Cortex of kidney (tissue), 1 donor: ENCODE results near the gene GALNT11.

Experiments used
- DNase-seq: peaks from one replicate; lab custom pipeline; 2025; lab: John Stamatoyannopoulos, UW

GALNT11 gene

DNA sequence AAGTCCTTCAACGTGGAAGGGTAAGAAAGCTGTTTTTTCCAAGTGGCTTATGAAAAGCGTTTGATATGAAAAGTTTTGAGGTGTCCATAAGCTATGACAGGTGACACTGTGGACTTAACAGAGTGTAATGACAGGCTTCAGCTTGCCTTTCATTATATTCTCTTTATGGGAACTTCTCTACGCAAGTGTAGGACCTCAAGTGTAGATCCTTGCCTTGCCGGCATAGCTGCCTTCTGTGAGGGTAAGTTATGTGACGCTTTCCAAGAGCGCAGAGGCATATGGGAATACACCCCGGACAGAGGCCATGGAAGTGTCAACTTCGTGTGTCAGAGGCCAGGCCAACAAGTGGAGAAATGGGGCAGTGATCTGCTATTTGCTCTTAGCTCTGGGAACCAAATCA, 91.9 kb downstream of the GALNT11 start:
- no peak for DNase-seq

DNA sequence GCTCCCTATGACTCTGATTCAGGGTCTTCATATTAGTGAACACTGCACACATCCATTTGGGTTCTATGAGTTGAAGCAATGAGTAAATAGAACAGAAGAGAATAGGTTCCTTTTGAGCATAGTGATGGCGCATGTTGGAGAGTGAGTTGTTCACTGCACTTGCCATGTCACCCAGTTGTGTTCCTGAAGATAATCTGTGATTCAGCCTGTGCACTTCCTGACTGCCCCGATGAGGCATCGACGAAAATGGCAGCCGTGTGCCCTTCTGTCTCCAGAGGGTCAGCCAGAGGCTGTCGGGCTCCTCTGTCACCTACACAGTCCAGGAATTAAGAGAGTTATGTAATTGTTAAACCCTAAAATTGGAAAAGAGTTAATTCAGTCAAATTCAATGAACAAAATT, 94.7 kb downstream of the GALNT11 start:
- no peak for DNase-seq

DNA sequence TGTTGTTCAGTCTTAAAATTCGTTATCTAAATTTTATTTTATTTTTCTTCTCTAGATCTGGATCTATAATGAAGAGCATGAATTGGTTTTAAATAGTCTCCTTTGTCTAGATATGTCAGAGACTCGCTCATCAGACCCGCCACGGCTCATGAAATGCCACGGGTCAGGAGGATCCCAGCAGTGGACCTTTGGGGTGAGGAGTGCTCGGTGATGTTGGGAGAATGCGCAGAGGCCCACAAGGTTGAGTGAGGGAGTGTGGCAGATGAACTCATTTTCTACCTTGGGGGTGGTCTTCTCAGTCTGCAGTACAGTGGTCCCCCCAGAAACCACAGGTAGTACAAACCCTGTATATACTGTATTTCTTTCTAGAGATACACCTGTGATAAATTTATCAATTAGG, 95.3 kb downstream of the GALNT11 start:
- no peak for DNase-seq

DNA sequence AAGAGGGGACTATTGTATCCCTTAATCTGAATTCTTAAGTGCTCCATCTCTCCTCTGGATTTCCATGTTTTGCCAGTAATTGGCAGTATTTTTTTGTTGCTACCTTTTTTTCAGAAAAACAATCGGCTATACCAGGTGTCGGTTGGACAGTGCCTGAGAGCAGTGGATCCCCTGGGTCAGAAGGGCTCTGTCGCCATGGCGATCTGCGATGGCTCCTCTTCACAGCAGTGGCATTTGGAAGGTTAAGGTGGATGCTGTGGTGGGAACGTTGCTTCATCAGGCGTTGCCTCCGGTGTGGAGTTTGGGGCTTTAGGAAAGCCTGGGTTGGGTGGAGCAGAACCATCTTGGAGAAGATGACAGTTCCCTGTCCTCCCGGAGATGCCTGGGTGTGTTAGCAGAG, 96.0 kb downstream of the GALNT11 start:
- no peak for DNase-seq

DNA sequence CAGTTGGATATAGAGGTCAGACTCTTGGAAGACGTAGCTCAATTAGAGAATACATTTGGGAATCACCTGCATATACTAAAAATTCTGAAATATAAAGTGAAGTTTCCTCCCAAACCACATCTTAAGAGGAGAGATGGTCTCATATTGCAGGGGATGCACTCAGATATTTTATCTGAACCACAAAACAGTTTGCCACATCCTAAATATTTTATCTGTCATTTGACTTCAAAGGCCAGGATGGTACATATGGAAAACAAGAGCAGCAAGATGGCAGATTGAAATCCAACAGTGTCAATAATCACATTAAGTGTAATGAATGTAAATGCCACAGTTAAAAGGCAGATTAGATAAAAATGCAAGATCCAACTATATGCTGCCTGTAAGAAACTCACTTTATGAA, 97.1 kb downstream of the GALNT11 start:
- no peak for DNase-seq

DNA sequence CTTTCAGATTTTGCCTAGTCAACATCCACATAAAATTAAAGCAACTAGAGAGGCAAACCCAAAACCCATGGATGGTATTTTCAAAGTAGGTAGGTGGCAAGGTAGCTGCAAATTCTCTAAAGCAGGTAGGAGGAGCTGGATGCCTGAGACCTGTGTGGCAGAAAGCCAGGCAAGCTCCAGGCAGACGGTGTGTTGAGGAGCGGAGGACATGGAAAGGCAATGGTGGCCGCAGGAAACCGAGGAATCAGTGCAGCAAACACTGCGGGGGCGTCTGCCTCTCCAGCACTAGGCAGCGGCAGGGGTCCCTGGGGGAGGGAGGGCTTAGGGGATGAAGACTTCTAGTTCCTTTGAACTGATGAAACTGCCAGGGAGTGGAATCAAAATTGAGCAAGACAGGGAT, 101.3 kb downstream of the GALNT11 start:
- no peak for DNase-seq

DNA sequence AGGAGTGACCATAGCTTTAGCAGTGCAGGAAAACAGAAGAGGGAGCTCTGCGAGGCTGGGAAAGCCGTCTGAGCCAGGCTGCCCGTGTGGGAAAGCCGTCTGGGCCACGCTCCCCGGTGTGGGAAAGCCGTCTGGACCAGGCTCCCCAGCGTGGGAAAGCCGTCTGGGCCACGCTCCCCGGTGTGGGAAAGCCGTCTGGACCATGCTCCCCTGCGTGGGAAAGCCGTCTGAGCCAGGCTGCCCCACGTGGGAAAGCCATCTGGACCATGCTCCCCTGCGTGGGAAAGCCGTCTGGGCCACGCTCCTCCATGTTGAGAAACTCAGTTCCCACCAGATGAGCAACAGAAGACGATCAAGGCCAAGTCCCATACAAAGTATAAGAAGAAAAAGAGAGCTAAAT, 101.8 kb downstream of the GALNT11 start:
- no peak for DNase-seq

DNA sequence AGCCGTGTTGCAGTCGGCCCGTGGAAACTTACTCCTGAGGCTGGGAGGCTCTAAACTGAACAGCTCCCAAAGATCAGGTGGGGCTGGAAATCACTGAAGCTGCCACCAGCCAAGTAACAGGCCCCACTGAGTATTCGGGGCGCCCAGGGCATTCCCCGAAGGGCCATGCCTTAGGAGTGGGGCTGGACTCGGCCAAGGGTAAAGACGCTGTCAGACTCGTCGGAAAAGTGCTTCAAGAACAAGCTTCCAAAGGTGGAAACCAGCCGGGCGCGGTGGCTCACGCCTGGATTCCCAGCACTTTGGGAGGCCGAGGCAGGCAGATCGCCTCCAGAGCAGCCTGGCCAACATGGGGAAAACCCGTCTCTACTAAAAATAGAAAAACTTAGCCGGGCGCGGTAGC, 102.8 kb downstream of the GALNT11 start:
- no peak for DNase-seq

DNA sequence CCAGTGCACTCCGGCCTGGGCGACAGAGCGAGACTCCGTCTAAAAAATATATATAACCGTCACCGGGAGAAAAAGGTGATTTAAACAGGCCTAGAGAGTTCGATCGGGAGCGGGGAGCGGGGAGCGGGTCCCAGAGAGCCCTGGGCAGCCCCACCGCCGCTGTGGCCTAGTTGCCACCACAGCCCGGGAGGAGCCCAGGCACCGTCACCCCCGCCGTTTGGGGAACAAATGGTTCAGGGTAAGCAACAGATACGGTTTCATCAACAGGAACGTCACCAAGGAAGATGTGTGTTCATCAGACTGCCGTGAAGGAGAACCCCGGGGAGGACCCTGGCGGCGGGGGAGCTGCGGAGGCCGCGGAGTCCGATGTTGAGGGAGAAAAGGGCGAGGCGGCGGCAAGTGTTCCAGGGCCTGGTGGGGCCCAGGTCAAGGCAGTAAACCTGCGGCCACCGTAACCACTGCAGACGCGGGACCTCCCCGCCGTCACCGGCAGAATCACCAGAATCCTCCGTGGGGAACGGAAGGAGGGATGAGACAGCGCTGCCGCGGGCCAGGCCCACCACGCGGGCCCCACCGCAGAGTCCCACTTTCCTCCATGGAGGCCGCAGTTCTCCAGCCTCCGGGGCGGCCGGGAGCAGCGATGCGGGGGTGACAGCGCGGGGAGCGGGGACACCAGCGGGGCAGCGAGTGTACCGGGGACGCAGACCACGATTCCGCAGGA, 103.4 kb downstream of the GALNT11 start:
- DNase-seq, result no peak

DNA sequence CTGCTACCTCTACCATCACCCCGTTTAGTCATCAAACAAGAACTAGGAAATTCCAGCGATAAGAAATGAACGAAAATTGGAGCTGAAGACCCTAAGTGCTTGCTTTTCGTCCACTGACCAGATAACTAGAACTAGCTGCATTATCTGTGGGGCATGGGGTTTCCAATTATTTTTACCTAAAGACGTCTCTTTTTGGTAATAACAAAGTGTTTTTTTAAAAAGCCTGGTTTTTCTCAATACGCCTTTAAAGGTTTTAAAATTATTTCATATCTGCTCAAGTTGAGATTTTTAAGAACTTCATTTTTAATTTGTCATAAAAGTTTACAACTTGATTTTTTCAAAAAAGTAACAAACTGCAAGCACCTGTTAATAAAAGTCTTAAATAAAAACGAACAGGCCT, 104.2 kb downstream of the GALNT11 start:
- DNase-seq, result no peak

DNA sequence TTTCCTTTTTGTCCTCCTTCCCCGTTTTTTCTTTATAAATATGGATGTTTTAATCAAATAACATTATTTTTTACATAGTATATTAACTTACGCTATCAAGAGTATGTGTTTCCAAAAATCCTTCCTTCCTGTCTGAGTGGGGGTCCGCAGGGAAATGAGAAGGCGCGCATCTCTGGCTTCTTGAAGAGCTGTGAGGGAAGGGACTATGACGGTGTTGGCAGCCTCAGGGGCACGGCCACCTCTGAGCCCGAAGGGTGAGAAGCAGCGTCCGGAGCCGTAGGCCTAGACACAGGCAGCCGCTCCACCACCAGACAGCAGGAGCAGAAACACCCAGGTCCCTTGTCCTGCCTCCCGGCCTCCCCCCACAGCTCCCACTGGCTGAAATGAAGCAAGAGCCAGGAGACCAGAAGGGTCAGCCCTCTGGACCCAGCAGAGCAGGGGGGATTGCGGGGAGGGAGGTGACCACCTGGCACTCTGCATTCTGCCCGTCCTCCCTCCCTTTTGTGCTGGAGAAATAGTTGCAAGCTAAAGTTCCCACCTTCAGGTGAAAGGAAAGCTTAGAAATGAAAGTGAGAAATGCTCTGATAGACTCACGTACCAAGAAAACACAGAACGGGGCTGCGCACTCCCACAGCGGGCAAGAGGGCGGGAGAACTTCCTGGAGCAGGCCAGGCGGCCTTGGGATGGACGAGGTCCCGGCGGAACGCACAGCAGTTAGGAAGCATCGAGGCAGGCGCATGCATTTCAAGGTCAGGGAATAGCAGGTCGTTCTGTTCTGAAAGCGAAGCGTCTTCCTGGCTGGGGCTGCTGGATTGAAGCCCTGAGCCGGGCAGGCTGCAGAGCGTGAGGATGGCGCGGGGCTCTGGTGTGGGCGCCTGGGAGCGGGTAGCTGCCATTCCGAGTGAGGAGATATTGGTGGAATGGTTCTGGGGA, 105.5 kb downstream of the GALNT11 start:
- no peak for DNase-seq

DNA sequence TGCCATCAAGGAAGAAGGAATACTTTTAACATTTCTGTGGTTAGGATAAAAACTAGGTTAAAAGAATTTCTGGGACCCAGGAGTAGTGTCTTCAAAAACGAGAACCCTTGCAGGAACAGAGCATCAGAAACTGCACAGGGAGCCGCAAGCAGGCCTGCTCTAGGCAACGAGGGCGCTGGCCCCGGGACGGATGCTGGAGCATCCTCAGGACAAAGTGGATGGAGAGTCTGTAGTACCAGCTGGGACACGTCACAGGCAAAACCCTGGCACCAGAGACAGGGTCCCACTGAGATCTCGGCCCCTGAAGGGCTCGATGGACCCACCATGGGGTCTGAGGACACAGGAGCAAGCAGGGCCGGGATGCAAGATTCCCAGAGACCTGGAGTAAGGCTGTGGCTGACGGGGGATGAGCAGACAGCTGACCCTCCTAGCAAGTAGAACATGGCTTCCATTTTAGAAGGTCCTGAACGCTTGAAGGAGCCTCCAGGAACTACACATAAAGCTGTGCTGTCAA, 106.6 kb downstream of the GALNT11 start:
- DNase-seq, result no peak

DNA sequence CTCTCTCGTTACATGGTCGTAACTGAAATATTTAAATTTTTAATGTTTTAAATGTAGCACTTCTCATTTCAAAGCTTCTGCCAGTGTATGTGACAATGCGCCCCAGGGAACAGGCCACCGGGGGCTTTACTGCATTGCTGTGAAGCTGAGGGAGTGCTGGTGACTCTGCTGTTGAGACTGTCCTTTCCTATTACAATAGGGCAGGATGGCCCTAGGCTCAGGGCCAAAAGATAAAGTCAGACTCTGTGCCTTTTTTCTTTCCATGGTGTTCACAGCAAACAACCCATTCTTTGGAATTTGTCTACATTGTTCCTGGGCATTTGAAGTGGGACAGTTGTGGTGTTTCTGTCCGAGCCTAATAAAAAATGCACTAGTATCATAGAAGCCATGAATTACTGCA, 107.3 kb downstream of the GALNT11 start:
- DNase-seq, result no peak

DNA sequence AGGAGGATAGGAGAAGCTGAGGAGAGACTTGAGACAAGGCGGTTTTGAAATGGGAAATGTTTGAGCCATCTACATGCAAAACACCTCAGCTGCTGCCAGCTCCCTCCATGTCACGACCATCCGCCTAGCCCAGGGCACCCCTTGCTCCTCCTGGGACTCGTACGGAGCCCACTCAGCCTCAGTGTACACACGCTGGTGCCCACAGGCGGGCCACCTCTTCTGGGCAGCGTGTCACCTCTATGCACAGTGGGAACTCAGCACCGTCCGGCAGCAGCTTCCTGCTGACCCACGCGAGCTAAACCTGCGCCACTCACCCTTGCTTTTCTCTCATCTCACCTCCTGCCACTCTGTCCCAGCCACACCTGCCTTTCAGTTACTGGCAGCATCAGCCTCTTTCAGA, 108.3 kb downstream of the GALNT11 start:
- no peak for DNase-seq

DNA sequence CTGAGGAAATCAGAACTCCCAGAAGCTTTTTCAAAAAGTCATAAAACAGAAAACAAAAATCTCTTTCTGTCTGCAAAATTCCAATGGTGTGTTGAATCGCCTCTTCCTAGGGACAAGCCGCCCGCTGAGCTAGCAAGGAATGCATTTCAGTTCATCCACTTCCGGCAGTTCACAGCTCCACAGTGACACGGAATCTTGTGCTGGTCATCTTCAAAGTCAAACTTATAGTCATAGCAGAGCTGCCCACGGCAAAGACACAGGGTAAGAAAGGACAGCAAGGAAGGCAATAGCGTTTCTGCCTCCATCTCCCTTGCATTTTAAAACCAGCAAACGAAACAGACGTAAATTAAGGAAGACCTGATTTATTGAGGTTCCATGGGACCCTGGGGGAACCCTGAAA, 111.2 kb downstream of the GALNT11 start:
- no peak for DNase-seq

DNA sequence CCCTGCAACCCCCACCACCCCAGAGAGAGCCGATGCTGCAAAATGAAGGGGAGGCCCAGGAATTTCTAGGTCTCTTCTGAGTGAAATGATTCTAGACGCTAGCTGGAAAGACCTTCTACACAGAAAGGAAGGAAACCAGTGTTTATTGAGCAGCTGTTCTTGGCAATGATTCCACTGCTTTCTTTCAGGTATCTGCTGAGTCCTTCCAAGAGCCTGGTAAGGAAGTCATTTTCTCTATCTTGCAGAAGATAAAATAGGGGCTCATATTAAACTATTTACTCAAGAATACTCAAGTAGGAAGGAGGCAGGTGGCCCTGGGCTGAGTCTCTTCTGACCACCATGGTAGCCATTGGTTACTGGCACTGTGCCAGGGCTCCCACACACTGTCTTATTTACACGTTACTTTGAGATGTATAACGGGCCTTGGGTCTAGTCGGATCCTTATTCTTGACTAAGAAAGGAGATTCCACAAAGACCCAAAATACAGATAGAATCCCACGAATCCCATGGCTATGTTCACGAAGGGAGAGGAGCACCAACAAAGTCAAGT, 112.1 kb downstream of the GALNT11 start:
- DNase-seq, result no peak

DNA sequence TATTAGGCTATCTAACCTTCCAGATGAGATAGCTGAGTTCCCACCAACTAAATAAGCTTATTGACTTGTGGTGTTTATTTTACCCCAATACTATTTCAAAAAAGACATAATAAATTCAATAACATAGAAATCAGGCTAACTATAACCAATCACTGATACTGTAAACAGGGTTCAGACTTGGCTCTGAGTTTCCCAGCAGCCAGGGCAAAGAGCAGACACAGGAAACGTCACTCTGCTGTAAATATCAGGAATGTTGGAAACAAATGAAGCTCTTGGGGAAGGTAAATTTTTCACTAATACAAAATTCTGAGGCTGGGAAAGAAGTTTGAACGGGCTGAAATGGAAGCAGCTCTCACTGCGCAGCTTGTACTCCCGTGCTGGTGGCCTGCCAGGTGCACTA, 114.6 kb downstream of the GALNT11 start:
- no peak for DNase-seq

DNA sequence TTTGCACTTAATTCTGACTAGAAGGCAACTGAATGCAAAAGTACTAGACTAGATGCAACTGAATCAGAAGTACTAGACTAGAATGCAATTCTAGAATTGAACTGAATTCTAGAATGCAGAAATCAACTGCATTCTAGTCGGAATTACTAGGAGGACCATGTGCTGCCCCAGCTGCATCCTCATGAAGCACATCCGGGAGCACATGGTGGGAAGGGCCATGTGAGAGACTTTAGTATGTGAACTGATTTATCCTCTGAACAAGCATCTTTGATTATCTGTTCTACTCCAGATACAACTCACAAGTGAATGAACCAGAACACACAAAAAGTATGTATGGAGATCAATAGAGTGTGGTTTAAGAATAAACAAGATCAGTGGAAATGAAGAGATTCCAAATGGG, 115.1 kb downstream of the GALNT11 start:
- DNase-seq, result no peak

DNA sequence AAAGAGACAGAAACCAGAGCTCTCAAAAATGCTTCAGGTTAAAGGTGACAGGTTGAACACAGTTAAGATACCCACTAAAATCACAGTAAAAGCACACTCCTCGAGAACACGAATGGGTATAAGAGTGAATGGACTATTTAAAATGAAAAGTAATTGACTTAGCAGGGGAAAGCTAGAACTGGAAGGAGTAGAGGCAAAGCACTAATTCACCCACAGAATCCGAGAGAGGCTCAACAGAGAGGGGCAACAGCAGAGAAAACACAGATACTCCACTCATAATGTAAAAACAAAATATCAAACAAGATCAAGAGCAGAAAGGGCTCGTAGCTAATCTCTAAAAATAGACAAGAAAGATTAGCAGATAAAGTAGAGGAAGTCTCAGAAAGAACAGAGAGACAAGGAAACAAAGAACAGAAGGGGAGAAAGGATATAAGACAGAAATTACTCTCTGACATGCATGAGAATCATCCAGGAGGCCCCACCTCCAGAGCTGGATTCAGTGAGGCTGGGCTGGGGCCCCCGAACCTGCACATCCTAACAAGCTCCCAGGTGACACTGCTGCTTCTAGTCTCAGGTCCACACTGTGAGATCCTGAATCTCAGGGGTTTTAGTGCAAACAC, 117.6 kb downstream of the GALNT11 start:
- no peak for DNase-seq

DNA sequence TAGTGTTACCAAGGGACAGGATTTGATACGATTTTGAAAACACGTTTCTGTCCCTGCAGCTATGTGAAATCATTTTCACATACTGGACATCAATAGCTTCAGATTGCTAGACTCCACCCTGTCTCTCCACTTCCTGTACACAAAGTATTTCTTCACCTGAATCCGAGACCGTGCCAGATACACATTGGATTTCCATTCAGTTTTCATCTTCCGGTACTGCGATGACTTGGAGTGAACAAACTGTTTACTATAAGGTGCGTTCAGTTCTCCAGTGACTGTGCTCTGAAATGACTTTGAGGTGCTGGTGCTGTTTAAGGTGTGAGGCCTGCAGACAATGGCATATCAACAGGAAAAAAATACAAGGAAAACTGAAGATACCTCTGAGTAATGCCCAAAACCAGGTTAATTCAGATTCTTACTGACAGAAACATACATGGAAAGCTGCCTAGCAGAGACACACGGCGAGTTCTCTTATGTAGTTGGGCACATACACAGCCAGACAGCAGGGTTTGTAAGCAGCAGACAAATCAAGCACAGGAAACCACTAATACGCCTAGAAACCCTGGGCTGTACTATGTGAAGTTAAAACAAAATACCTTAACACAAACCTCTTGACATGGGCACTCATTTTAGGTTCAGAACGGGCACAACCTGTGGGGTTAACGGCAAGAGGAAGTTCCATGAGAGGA, 119.2 kb downstream of the GALNT11 start:
- DNase-seq, result no peak

DNA sequence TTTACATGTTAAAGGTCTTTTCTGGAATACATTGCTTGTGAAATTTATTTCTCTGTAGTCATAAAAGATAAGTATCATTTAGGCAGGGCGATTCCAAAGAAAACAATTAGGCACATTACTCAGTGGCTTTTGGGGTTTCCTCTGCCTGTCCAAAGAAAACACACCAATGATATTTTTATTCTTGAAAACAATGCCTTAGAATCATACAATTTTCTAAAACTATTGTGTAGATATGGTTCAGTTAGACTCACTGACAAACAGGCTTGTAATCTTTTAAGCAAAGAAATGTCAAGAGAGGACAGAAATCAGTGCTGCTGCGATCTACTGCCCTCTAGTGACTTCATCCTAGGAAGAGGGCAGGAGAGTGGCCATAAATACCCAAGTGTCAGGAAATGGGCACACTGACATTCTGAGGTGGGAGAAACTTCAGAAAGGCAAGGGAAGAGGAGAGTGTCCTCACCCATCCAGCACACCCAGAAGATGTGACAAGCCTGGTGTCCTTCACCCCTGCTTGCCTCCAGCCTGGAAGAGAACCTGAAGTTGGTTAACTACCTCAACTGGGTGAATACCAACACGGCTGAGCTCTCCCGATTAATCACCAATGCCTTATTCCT, 120.5 kb downstream of the GALNT11 start:
- no peak for DNase-seq
